ENCODE results near the gene RCC2. TPM values are rescaled to one million over a fixed set of nuclear protein-coding genes. Genes with fewer than 3 reads are reported as not detected.
"Not testable (repeated sequence)": the region's sequence is repeated elsewhere in the genome, so short reads cannot be mapped to it uniquely, and the experiment has no call there.

The RCC2 gene
- polyA plus RNA-seq, 1 donor, result 36.8 TPM

DNA sequence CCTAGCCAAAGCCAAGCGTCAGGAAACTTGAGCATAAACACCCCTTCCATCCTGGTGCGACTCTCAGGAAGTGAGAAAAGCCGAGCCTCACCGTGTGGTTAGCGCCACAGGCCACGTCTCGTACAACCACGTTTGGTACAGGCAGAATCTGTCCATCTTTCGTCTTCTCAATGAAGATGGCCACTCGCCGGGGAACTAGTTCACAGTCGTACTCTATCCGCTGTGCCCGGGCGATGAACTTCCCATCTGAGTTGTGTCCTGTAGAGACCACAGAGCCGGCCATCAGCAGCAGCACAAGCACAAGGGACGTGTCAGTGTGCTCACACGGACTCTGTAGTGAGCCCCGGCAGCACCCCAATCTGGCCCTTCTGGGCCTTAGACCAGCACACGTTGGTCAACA, 23.1 kb downstream of the RCC2 start:
- no peak for DNase-seq

DNA sequence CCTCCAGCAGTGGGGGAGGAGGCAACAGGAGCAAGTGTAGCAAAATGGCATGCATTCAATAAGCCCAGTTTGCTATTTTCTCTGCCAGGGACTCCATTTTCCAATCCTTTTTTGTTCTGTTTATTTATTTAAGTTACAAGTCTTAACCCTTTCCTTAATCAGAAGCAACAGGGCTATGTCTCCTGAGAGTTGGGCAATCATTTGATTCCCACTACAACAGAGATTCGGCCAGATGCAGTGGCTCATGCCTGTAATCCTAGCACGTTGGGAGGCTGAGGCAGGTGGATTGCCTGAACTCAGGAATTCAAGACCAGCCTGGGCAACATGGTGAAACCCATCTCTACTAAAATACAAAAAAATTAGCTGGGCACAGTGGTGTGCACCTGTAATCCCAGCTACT, 25.5 kb downstream of the RCC2 start:
- no peak for DNase-seq

DNA sequence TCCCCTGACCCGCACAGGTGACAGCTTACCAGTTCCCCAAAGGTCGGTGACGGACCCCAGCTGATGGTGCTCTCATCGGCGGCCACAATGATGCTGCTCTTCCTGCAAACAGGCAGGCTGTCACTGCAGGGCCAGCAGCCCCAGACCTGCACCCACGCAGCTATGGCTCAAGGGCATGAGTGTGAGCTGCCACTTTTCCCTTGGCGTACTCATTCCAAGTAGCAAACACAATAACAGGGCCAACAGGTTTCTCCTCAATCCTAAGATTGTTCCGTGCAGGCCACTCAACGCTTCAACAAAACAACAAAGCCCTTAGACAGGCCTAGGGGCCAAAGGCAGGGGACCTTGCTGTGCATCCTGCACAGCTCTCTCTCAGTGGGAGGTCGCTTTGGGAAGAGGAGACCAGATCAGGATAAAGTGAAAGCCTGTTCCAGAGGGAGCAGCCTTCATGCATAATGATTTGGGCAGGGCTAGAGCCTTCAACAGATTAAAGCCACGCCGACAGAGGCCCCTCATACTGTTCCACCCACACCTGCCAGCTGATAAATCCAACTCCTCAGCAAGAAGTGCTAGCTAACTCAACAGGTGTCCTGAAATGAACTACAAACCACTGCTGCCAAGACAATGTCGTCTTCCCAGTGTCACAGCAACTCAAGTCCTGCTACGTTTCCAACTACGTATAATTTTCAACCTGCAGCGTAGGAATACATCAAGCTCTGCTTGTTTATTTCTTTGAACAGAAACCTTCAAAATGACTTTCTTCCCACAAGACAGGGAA, 27.2 kb downstream of the RCC2 start:
- no peak for DNase-seq

DNA sequence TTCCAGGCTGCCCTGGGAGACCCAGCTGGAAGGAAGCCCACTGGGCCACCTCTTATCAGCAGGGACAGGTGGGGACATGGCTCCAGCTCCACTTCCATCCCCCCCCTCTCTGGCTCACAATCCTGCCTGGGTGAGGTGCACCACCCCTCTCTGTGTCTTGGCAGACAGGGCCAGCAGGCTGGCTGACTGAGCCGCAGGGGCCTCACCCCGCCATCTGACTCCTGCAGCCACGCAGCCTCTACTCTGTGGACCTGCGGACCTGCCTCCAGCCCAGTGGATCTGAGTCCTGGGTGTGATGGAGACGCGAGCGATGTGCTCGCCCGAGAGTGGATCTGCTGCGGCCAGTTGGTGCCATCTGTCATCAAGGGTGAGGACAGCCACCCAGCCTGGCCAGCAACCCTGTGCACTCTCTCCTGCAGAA, 30.1 kb downstream of the RCC2 start:
- no peak for DNase-seq

DNA sequence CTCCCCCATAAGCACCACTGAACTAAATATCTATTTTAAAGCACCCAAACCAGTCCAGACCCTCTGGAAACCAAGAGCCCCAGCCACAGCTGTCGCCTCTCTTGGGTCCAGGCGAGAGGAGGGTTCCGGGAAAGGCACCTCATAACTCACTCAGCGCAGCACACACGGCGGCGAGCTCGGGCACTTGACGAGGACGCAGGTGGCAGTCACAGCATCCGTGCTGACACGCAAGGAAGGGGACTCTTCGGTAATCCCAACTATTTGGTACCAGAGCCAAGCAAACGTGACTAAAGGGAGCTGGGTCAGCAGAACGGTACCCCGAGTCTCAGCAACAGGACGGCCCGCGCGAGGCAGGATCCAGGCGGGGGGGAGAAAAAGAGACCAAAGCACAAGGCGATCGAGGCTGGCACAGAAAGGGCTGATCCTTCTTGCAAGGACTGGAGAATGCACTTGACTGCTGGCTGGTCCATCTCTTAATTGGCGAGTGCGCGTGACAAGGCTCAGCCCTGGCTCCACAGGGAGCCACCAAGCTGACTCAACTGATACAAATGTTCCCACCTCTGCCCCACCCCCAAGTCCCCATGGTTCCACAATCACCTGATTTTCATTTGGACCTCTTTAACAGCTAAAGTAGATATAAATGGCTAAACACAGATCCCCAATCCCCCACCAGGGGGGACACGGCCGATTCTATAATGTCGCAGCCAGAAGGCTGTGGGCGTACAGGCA, 31.5 kb downstream of the RCC2 start:
- not testable (repeated sequence) for DNase-seq

DNA sequence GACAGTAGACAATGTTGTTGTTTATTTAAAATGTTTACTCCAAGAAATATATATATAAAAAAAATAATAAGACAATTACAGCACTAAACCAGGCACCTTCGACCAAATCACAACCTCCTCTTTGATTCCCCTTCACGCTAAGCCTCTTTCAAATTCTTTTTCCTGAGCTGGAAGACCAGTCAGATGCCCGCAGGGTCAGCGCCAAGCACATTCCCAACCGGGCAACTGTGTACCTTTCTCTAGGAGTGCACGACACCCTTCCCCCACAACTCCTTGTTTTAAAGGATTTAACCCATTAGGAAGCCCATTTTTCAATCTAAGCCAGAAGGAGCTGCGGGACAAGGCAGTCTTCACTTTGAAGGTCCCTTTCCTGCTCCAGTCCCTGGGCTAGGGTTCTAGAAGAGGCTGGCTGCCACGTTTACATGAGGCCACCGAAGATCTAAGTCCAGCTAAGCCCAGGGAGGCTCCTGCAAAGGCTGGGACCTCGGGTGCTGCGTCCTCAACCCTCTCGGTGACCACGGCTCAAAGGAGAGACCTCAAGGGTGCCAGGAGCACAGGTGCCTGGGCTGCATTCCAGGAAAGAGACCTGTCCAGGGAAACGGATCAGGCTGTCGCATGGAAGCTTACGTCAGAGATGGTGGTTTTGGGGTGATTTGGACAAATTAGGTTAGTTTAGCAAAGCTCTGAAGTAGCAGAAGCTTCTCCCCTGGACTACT, 32.6 kb downstream of the RCC2 start:
- DNase-seq, result not testable (repeated sequence)

DNA sequence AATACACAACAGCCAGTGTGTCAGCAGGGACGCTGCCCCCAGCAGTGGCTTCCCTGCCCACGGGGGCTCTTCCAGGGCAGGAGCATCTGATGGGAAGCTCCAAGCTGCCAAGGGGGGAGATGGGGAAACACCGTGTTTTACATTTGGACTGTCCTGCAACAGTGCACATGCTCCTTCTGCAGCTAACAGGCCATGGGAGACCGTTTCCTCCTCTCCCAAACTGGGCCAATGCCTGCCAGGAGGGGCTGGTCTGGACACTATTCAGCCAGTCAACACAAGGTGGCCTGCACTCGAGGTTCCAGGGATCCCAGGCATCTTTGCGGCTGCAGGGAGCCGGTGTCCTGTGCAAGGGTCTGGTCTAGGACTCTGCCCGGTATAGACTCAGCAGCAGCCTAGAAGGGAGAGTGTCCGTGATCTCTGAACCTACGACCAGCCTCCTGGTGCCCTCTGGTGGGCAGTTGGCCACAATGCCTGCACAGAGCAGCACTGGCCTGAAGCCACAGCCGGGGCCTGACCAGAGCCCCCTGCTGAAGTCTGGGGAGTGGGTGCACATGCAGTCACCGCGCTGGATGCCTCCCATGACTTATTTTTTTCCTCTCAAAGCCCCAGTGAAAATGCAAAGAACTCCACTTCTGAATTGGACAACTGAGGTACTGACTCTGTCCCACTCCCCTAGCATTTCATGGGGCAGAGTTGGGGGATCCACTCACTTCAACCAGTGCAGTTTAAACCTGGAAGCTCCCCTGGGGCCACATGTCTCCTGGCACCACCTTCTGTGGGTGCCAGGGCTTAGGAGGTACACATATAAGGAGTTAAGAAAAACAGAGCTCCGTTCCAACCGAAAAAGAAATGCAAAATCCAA, 33.3 kb downstream of the RCC2 start:
- peak; percentile 55 for DNase-seq

DNA sequence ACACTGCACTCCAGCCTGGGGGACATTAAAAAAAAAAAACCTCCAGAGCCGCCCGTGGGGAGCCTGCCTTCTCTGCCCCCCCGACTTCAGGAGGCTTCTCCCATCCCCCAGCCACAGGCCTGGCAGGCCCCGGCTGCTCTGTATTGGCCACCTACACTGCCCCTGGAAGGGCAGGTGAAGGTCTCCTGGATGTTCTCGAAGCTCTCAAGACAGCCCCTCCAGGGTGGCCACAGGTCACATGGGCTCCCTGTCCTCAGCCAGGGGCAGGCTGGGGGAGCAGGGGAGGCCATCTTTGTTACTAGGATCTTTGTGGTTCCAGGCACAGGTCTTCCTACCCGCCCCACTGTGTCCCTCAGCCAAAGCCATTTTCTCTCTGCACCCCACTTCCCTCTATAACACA, 34.7 kb downstream of the RCC2 start:
- DNase-seq, result no peak

DNA sequence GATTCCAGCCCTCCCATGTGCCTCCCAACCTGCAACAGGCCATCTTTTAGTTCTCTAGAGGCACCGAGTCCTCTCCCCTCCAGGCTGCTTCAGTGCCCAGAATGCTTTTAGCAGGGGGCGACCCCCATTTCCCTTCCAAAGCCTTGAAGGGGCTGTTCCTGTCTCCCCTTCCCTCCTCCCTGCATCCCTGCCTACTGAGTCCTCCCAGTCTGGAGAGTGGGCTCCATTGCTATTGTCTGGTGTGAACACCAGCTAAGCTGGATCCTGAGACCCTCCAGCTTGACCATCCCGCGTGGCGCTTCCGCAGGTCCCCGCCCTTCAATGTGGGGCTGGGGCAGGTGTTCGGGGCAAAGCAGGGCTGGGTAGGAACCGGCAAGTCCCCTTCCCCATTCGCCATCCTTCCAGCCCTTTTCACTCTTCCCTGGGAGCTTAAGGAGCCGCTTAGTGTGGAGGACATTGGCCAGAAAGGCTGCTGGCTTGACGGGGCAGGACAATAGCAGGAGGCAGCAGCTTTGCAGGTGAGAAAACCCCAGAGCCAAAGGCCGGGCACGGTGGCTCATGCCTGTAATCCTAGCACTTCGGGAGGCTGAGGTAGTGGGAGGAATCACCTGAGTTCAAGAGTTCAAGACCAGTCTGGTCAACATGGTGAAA, 35.3 kb downstream of the RCC2 start:
- DNase-seq, result no peak

DNA sequence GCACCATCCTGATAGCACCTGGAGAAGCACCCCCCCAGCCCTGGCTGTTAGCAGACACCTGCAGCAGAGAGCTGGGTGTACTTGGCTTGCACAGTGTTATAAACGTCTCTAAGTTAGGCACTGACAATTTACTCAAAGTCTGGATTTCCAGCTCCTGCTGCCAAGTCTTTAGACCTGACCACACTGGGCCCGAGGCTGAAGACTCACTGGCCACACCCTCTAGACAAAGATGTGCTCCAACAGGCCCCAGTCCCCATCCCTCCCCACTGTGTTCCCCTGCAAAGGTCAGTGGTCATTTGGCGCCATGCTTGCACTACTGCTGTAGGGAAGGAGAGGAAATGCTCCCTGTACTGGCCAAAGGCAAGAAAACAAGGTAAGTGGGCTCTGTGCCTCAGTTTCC, 36.4 kb downstream of the RCC2 start:
- DNase-seq, result no peak

DNA sequence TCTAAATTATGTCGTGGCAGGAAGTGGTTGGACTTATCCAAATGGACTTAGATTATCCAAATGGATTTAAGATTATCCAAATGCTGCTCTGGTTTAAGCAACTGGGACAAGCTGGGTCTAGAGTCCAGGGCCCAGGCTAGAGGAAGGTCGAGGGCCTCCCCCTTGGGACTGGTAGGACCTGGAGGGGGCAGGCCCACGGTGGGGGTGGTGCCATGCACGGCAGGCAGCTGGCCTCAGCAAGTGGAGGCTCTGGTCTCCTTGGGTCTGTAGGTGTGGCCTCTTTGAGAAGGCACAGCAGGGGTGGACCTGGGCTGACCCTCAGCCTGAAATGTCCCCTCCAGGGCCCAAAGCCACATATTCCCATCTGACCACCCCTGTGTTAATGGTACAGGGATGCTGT, 37.6 kb downstream of the RCC2 start:
- no peak for DNase-seq

DNA sequence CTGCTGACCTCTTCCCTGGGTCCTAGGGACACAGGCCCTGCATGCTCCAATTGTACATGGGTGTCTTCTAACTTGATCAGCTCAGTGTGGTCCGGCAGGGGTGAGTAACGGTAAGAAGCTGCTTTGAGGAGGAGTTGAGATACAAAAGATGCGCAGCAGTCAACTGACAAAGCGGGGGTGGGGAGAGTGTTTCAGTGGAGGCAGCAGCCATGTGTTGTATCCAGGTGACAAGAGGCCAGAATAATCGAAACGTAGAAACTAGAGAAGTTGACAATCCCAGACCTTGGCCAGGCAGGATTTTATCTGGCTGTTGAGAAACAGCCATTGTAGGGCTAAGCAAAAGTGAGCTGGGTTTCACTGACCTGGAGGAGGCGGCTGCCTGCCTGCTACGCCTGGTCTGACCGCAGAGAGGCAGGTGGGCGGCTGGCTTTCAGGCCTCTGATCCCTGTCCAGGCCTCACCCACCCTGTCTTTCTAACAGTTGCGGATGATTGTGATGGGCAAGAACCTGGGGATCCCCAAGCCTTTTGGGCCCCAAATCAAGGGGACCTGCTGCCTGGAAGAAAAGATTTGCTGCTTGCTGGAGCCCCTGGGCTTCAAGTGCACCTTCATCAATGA, 38.6 kb downstream of the RCC2 start:
- no peak for DNase-seq

DNA sequence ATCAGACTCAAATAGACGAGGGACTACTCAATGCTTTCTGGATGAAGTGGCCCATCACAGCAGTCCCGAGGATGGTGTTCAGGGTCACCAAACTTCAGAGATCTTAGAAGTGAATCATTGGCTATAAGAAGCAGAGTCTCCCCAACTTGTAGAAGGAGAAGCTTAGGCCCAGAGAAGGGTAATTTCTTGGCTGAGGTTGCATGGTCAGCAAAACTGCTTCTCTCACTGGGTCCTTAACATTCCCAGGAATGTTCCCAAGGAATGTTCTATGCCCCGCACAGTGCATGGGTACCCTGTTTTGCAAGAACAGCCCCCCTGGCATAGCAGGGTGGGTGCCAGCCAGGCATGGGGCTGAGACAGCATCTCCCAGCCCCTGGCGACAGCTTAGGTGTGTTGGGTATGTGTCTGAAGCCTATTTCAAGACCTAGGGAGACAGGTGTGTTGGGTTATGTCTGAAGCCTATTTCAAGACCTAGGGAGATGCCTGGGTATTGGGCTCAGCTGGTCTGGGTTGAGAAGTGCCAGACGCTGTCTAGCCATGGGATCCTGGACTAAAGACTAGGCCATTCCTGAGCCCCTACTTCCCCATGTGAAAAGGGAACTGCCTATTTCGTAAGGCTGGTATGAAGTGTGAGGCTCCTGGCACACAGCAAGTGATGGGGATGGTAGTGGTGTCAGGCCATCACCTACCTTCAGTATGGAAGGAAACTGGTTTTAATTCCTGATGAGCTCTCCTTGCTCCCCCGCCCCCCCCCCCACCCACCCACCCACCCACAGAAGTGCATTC, 41.4 kb downstream of the RCC2 start:
- DNase-seq, result no peak

DNA sequence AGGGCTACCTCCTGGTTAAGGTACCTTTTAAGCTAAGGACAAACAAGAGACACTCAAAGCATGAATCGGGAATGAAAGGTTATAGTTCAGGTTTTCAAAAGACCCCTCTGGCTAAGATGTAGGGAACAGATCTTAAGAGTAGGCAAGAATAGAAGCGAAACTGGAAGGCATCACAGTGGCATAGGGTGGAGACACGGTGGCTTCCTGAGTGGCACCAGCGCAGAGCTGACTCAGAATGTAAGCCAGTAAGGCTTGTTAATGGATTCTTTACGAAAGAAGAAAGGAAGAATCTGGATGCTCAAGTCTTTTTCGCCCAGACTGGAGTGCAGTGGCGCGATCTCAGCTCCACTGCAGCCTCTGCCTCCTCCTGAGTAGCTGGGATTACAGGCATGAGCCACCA, 46.2 kb downstream of the RCC2 start:
- no peak for DNase-seq

DNA sequence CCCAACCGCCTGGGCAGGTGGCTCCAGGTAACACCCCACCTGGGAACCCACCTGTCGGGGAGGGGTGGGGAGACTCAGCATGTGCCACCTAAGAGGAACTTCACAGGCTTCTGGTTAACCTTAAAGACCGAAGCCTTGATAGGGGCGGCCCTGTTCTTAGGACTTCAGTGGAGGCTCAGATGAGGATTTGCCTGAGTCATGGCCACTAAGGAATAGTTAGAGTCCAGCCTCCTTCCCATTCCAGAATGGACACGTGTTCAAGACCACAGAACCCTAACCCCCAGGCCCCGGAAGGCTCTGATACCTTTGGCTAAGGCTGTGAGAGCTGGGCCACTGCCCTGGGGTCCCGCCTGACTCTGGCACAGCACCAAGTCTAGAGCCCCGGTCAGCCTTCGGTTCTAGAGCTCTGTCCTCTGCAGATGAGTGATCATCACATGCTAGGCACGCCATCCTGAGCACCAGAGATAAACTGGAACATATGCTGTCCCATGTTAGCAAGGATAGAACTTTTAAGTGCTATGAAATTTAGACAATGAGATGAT, 47.2 kb downstream of the RCC2 start:
- no peak for DNase-seq

DNA sequence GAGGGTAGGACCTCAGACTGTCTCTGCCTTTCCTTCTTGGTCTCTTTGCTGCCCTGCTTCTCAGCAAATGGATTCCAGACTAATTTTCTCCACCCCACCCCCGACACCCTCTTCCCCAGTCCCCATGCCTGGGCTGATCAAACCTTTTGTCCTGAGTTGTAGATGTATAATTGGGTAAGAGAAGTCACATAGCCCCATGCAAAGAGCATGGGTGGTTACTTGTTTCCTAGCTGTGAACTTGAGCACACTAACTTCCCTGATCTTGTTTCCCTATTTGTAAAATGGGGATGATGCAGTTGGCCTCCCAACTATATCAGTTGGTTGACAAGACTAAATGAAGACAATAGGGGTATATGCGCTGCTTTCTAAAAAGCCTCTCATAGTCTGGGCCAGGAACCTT, 58.3 kb downstream of the RCC2 start:
- DNase-seq, result no peak

DNA sequence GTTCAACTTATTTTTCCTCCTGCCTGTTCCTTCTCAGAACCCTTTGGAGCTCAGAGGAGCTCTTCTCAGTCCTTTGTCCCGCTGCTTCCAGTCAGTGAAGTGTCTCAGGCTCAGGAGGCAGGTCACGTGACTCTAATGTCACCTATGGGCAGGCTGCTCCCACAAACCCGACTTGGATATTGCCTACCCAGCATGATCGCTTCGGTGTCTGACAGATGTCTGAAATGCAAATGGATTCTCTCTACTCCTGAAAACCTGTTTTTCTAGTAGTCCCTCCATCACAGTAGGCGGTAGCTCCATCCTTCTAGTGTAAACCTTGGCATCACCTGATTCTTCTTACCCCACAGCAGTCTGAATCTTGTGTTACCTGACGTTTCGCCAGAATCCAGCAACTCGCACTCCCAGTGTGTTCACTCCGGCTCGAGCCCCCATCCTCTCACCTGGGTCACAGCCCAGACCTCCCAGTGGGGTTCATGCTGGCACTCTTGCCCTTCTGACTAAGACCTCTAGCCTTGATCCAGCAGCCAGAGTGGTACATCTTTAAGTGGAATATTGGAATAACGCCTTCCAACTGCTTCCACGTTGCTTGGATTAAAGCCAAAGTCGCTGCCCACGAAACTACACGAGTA, 62.0 kb downstream of the RCC2 start:
- DNase-seq, result no peak

DNA sequence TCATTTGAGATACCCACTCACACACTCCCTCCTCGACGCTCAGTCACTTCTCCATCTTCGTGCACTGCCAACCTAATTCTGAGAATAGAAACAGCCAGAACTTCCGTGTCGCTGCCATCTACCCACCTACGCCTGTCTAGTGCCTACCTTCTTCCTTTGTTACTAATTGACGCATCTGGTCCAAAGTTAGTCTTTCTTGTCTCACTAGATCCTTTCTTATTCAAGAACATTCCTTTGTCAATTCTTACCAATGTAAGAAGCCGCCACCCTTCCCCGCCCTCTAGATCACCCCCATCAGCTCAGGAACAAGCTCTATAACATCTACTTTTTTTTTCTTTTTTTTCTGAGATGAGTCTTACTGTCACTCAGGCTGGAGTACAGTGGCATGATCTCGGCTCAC, 63.8 kb downstream of the RCC2 start:
- no peak for DNase-seq

DNA sequence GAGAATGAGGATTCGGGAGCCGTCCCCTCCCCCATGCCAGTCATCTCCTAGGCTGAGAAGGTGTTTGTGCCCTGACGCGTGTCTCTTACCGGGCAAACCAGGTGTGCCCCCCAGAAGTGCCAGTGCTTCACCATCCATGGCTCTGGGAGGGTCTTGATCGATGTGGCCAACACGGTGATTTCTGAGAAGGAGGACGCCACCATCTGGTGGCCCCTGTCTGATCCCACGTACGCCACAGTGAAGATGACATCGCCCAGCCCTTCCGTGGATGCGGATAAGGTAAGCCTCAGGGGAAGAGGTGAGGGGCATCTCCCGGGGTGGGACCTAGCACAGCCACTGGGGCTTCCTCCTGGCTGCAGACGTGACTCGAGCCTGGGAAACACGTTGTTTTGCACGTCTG, 66.5 kb downstream of the RCC2 start:
- no peak for DNase-seq

DNA sequence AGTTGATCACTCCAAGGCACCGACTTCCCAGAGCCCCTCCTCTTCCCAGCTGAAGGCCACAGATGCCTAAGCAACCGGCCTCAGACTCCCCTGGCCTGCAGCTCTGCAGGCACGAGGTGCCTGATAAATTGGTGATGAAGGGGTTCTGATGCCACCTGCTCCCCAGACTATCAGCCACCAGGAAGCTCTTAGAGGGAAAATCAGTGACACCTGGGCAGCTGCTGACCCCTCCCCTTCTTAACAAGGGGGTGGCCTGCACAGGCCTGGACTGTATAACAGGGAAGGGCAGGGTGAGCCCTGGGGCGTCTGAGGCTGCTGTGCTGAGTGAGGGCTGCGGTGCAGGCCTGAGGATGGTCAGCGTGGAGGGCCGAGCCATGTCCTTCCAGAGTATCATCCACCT, 67.6 kb downstream of the RCC2 start, which contains the start of gene PADI6:
TSS of gene PADI6 (plus strand) at position 301 of the 400 bp plus-strand sequence. CDS start at position 351, 50 bp downstream.
- no peak for DNase-seq
